Psoas muscle (tissue), 8 donors: ENCODE results near the gene C16orf95. TPM values are rescaled to one million over a fixed set of nuclear protein-coding genes. Genes with fewer than 3 reads are reported as not detected.
"Not testable (repeated sequence)": the region's sequence is repeated elsewhere in the genome, so short reads cannot be mapped to it uniquely, and the experiment has no call there.

Experiments
- ATAC-seq, 4 donors: fragments of 200-7000 bp; cut with Tn5 transposase; one replicate each; pipeline ENCODE4 v1.9.1; 2020; ENCODE audit warnings: moderate library complexity in 3 of 4, mild to moderate bottlenecking in 2 of 4
- DNase-seq, 2 donors: peaks; one replicate each; pipeline ENCODE4 v3.0.0-alpha.2; 2020
- H3K27ac ChIP-seq: fragments of 200-600 bp; one replicate; pipeline ENCODE4 v1.8.0; 2022
- H3K27me3 ChIP-seq, 3 donors: fragments of 200-600 bp in 1 of 3; one replicate each; pipeline versions ENCODE4 v1.6.1 to v1.8.0; 2013 to 2022; ENCODE audit warnings: low read length in 2 of 3, mild to moderate bottlenecking in 2 of 3, moderate library complexity in 1 of 3; ENCODE audit not compliant: insufficient read depth in 3 of 3
- H3K36me3 ChIP-seq, 2 donors: fragments of 200-600 bp in 1 of 2; one replicate each; pipeline versions ENCODE4 v1.6.1 to v1.8.0; 2013 to 2022; ENCODE audit warnings: low read depth in 1 of 2, mild to moderate bottlenecking in 1 of 2, moderate library complexity in 1 of 2; ENCODE audit not compliant: insufficient read depth in 1 of 2
- H3K4me1 ChIP-seq: fragments of 200-600 bp; one replicate; pipeline ENCODE4 v1.8.0; 2022
- H3K4me3 ChIP-seq: fragments of 200-600 bp; one replicate; pipeline ENCODE4 v1.8.0; 2022; ENCODE audit warnings: mild to moderate bottlenecking
- H3K9me3 ChIP-seq: fragments of 200-600 bp; one replicate; pipeline ENCODE4 v1.8.0; 2022
- WGBS, 3 donors: extraction: QIAGEN DNeasy Blood & Tissue Kit; methylation state at CpG; one replicate each; pipeline versions ENCODE4 v1.1.6 to v1.1.7; 2013; 5-methylcytosine and 5-hydroxymethylcytosine counted together
- intact Hi-C, 2 donors: fragments of 100-400 bp; cut with DNase I; formaldehyde crosslinking; loops; one replicate each; pipeline versions ENCODE4 v1.11.0 to v1.14.2; 2022
- polyA plus RNA-seq, 3 donors: library from polyadenylated mRNA; stranded (reverse); fragments of 200-250 nt; gene quantifications; one replicate each; pipeline ENCODE4 v1.2.3, GENCODE V29; 2013
- total RNA-seq, 4 donors: library from RNA; stranded (reverse); fragmentation: NEBNext Ultra II Directional in 2 of 4; extraction: Animal tissue kit (Norgen Biotek cat#: 25700) in 2 of 4; gene quantifications; one replicate each; pipeline versions ENCODE4 v1.2.1 to v1.2.4, GENCODE V29; 2021 to 2023
- TF ChIP-seq, protein P1 (sequence below): fragments of 200-600 bp; IDR thresholded peaks from one replicate; pipeline ENCODE4 v1.8.0; 2022; ENCODE audit warnings: antibody characterized with exemption
- donor health status: healthy with polysubstance abuse.
- donor health status: DM: no; HTN: no; CAD: no; lungs with moderate emphysema.
- donor health status: Bipolar disorder and iron deficiency.
- donor health status: healthy.
- donor health status: DM: yes; HTN: yes; CAD: no.
- donor health status: DM: no; HTN: no; CAD: no.
- donor health status: DM: no; HTN: no; CAD: no.
- donor health status: DM: yes; HTN: yes; CAD: no.

The C16orf95 gene
- total and polyA plus RNA-seq, 7 donors: 1.7 to 8.1 (median 5.4) TPM

- Histone ChIP-seq H3K9me3 (no peaks in the 10 kb centered on the region), H3K27me3 (no peaks in the 10 kb centered on the region), H3K4me3 (no peak overlapping the region), H3K4me1 (no peaks in the 10 kb centered on the region), H3K27ac (no peak overlapping the region), H3K36me3 (peaks cover 4 to 80% of the 10 kb centered on the region in 2 donors)
- 93 to 97% (median 96%) methylated on average over 20 of the region's 20 CpGs for WGBS, 3 donors
- intact Hi-C loops: no loop called here
- ATAC-seq (no peak), DNase-seq (no peak)
- TF ChIP-seq, protein P1, sequence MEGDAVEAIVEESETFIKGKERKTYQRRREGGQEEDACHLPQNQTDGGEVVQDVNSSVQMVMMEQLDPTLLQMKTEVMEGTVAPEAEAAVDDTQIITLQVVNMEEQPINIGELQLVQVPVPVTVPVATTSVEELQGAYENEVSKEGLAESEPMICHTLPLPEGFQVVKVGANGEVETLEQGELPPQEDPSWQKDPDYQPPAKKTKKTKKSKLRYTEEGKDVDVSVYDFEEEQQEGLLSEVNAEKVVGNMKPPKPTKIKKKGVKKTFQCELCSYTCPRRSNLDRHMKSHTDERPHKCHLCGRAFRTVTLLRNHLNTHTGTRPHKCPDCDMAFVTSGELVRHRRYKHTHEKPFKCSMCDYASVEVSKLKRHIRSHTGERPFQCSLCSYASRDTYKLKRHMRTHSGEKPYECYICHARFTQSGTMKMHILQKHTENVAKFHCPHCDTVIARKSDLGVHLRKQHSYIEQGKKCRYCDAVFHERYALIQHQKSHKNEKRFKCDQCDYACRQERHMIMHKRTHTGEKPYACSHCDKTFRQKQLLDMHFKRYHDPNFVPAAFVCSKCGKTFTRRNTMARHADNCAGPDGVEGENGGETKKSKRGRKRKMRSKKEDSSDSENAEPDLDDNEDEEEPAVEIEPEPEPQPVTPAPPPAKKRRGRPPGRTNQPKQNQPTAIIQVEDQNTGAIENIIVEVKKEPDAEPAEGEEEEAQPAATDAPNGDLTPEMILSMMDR: no peak
Observed at GRCh38 chr16:87342504-87342903, 25.3 kb upstream of the C16orf95 start.

- no peaks in the 10 kb centered on the region for H3K27me3 ChIP-seq
- intact Hi-C loops: no loop called here
- no peak overlapping the region for H3K4me3 ChIP-seq
- H3K27ac ChIP-seq: no peak overlapping the region
- no peak for DNase-seq
- H3K36me3 ChIP-seq: peaks cover 0 to 72% of the 10 kb centered on the region in 2 donors
- no peak for ATAC-seq
- 97 to 99% (median 97%) methylated on average over 5 of the region's 5 CpGs for WGBS, 3 donors
- H3K9me3 ChIP-seq: no peaks in the 10 kb centered on the region
- no peaks in the 10 kb centered on the region for H3K4me1 ChIP-seq
- TF ChIP-seq, protein P1: no peak
Observed at GRCh38 chr16:87340198-87340597, 23.0 kb upstream of the C16orf95 start.

DNA sequence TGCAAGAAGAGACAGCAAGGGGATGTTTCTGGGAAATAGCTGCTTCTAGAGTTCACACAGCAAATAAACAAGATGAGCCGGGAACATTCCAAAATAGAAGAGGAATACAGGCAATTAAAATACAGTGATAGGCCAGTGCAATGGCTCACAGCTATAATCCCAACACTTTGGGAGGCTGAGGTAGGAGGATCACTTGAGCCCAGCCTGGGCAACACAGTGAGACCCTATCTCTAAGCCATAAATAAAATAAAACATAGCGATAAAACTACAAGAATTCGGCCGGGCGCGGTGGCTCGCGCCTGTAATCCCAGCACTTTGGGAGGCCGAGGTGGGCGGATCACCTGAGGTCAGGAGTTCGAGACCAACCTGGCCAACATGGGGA is 22.5 kb upstream of the C16orf95 start:
- ATAC-seq, H3K9me3 ChIP-seq, H3K4me1 ChIP-seq, H3K27ac ChIP-seq, intact Hi-C loops, DNase-seq, H3K4me3 ChIP-seq, H3K27me3 ChIP-seq: not testable (repeated sequence)
- WGBS, 3 donors: 97 to 98% (median 98%) methylated on average over 11 of the region's 11 CpGs
- H3K36me3 ChIP-seq: peaks cover under 1 to 77% of the 10 kb centered on the region in 2 donors

DNA sequence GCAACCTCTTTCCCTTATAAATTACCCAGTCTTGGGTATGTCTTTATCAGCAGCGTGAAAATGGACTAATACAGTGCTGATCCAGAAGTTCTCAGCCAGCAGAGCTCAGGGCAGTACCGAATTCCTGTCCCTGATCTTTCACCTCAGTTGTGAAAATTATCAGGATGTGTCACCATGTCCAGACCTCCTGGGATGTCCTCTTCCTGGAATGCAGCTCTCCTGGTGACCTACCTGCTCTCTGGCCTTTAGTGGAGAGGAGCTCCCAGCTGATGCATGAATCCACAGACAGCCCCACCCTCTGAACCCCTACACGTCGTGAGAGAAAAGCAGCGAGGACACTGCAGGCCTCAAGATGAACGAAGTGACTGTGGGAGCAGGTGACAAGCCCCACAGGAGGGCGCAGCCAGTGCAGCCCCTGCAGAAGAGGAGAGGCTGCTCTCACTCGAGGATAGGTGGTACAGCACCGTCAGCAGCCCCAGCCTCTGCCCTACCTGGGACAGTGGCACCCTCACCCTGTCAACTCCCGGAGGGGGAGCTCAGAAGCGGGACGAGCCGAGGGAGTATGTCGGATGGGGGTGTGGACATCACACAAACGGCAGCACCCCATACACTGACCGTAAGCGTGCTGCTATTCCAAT is 22.0 kb upstream of the C16orf95 start:
- Histone ChIP-seq H3K27me3 (no peaks in the 10 kb centered on the region), H3K36me3 (peaks cover 5 to 78% of the 10 kb centered on the region in 2 donors), H3K4me3 (no peak overlapping the region), H3K9me3 (no peaks in the 10 kb centered on the region), H3K4me1 (no peaks in the 10 kb centered on the region), H3K27ac (no peak overlapping the region)
- no peak for ATAC-seq
- WGBS, 3 donors: 92 to 93% (median 92%) methylated on average over 15 to 17 of the region's 17 CpGs
- TF ChIP-seq, protein P1: no peak
- intact Hi-C loops: no loop called here
- DNase-seq: no peak

DNA sequence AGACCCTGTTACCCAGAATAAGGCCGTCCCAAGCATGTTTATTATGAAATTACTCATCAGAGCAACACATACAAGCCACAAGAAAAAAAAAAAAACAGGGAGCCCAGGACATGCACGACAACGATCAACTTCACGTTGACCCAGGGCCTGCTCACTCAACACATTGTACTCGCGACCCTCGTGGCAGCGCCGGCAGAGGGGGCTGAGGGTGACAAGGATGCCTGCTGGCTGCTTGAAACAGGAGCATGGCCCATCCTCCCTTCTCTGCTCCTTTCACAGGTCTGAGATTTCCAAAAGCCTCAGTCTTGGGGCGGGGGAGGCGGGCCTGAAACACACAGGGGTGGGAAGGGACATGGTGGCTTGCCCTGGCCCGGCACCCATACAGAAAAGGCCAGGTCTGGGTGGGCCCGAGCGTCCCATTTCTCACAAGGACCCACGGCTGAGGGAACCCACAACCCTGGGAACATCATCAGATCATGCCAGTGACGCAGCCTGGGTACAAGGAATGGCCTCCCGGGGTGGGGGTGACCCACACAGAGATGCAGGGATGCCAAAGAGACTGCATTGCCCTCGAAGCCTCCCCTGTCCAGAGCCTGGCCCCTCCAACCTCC is 21.1 kb upstream of the C16orf95 start:
- no peaks in the 10 kb centered on the region for H3K27me3 ChIP-seq
- no peak overlapping the region for H3K4me3 ChIP-seq
- peaks cover 5% of the 10 kb centered on the region for H3K4me1 ChIP-seq
- H3K27ac ChIP-seq: no peak overlapping the region
- WGBS, 3 donors: 93 to 98% (median 94%) methylated on average over 18 of the region's 18 CpGs
- ATAC-seq: no peak
- peaks cover 5 to 81% of the 10 kb centered on the region in 2 donors for H3K36me3 ChIP-seq
- H3K9me3 ChIP-seq: no peaks in the 10 kb centered on the region
- peak in 1 of 2 donors; percentile 39 for DNase-seq
- intact Hi-C loops: no loop called here
- TF ChIP-seq, protein P1: no peak
